ENCODE data around the gene KLK8. TPM values are rescaled to one million over a fixed set of nuclear protein-coding genes. Genes with fewer than 3 reads are reported as not detected.

KLK8 gene
- polyA plus RNA-seq, 3 donors, result not detected

DNA sequence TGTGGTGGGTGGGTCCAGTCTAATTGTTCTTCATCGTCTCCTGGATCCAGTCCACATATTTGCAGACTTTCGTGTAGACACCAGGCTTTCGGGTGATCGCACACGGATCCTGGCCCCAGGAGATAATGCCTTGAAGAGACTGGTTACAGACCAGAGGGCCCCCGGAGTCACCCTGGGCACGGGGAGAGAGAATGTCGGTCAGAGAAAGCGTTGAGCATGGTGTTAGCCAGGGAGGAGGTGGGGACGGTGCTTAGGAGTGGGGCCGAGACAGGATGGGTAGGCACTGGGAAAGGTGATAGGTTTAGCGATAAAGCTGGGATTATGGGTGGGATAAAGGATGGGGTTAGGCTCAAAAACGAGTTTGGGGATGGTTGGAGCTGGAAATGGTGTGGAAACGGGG lies 21.1 kb upstream of the KLK8 start:
- Histone ChIP-seq H3K27ac (ENCODE audit: low read depth in 1 of 2, low read length in 2 of 2) (no peak overlapping the region), H3K9ac (ENCODE audit: insufficient read depth, low read length, poor library complexity, severe bottlenecking) (no peak overlapping the region), H3K9me3 (replicated peaks in 1 of 2; ENCODE audit: control insufficient read depth in 1 of 2, insufficient read depth in 1 of 2, low read length in 2 of 2) (peaks cover 0 to 12% of the 10 kb centered on the region in 2 donors), H3K27me3 (ENCODE audit: control insufficient read depth in 2 of 2, insufficient read depth in 2 of 2, low read length in 2 of 2) (peaks cover 9 to 35% of the 10 kb centered on the region in 2 donors), H3K36me3 (replicated peaks in 1 of 2; ENCODE audit: control insufficient read depth in 1 of 2, insufficient read depth in 2 of 2, low read length in 2 of 2) (no peaks in the 10 kb centered on the region), H3K79me2 (ENCODE audit: insufficient read depth, low read length) (no peaks in the 10 kb centered on the region), H4K20me1 (ENCODE audit: insufficient read depth, low read length) (no peaks in the 10 kb centered on the region), H2AFZ (ENCODE audit: insufficient read depth, low read depth, low read length, poor library complexity, severe bottlenecking) (no peak overlapping the region), H3K4me1 (ENCODE audit: control insufficient read depth in 1 of 2, insufficient read depth in 2 of 2, low read length in 2 of 2) (peaks cover 19 to 21% of the 10 kb centered on the region in 2 donors), H3K4me3 (replicated peaks in 1 of 3; ENCODE audit: low read depth in 2 of 3, low read length in 3 of 3) (no peak overlapping the region), H3K4me2 (replicated peaks; ENCODE audit: extremely low read depth, low read length, poor library complexity, severe bottlenecking) (no peak overlapping the region)
- WGBS (ENCODE audit: insufficient coverage), result 74% methylated on average over 14 of the region's 14 CpGs
- Mint-ChIP-seq H3K27ac (no peak overlapping the region), H3K27me3 (ENCODE audit: low read depth in 3 of 3) (peaks cover 48 to 74% (median 50%) of the 10 kb centered on the region in 3 donors), H3K36me3 (peaks cover 0 to 7% of the 10 kb centered on the region in 2 donors), H3K4me3 (no peak overlapping the region), H3K4me1 (peaks cover 25% of the 10 kb centered on the region), H3K9me3 (peaks cover 6 to 17% (median 14%) of the 10 kb centered on the region in 7 donors)
- intact Hi-C loops (cut with micrococcal nuclease), result loop anchor here in 1 of 2 donors (5.0 kb wide), 1 partner anchor 145 kb away; no protein-coding TSS in a partner anchor
- TF ChIP-seq, protein P1, sequence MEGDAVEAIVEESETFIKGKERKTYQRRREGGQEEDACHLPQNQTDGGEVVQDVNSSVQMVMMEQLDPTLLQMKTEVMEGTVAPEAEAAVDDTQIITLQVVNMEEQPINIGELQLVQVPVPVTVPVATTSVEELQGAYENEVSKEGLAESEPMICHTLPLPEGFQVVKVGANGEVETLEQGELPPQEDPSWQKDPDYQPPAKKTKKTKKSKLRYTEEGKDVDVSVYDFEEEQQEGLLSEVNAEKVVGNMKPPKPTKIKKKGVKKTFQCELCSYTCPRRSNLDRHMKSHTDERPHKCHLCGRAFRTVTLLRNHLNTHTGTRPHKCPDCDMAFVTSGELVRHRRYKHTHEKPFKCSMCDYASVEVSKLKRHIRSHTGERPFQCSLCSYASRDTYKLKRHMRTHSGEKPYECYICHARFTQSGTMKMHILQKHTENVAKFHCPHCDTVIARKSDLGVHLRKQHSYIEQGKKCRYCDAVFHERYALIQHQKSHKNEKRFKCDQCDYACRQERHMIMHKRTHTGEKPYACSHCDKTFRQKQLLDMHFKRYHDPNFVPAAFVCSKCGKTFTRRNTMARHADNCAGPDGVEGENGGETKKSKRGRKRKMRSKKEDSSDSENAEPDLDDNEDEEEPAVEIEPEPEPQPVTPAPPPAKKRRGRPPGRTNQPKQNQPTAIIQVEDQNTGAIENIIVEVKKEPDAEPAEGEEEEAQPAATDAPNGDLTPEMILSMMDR (IDR thresholded peaks at IDR 0.05), result no peak
- no peak for DNase-seq

DNA sequence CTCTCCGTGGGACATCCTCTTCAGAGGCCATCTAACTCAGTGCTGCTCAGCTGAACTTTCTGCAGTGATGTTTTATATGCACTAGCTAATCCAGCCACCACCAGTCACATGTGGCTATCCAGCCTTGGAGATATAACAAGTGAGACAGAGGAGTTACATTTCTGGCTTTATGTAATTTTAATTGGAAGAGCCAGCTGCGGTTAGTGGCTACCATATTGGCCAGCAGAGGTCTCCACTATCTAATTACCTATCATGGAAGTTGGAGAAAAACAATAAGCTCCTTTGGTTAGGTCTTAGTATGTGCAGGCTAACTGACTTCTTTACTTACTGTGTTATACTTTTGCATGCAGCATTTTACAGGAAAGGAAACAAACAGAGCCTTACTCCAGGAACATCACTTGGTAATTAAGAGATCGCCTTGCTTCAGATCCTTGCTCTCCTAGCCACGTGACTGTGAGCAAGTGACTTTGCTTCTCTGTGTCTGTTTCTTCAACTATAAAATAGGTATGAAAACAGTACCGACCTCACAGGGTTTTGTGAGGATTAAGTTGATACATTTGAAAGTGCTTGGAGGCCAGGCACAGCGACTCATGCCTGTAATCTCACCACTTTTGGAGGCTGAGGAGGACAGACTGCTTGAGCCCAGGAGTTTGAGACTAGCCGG lies 19.7 kb upstream of the KLK8 start:
- Mint-ChIP-seq H3K27me3 (ENCODE audit: low read depth in 3 of 3) (peaks cover 56 to 79% (median 62%) of the 10 kb centered on the region in 3 donors), H3K9me3 (peaks cover 6 to 23% (median 17%) of the 10 kb centered on the region in 7 donors), H3K4me3 (no peak overlapping the region), H3K36me3 (peaks cover 0 to 12% of the 10 kb centered on the region in 2 donors), H3K4me1 (peaks cover 34% of the 10 kb centered on the region), H3K27ac (no peak overlapping the region)
- H3K9ac ChIP-seq (ENCODE audit: insufficient read depth, low read length, poor library complexity, severe bottlenecking), result no peak overlapping the region
- H3K79me2 ChIP-seq (ENCODE audit: insufficient read depth, low read length), result no peaks in the 10 kb centered on the region
- intact Hi-C loops (cut with micrococcal nuclease), result loop anchor here in 1 of 2 donors (5.0 kb wide), 1 partner anchor 146 kb away; no protein-coding TSS in a partner anchor
- H3K9me3 ChIP-seq (replicated peaks in 1 of 2; ENCODE audit: control insufficient read depth in 1 of 2, insufficient read depth in 1 of 2, low read length in 2 of 2), result peaks cover 0 to 23% of the 10 kb centered on the region in 2 donors
- no peak overlapping the region for H3K27ac ChIP-seq (ENCODE audit: low read depth in 1 of 2, low read length in 2 of 2)
- peak; percentile 12 to 40 (median 21) for DNase-seq
- H3K4me3 ChIP-seq (replicated peaks in 1 of 3; ENCODE audit: low read depth in 2 of 3, low read length in 3 of 3), result no peak overlapping the region
- TF ChIP-seq, protein P1 (IDR thresholded peaks at IDR 0.05), result peak; percentile 63
- WGBS (ENCODE audit: insufficient coverage), result 73% methylated on average over 3 of the region's 7 CpGs
- H4K20me1 ChIP-seq (ENCODE audit: insufficient read depth, low read length), result no peaks in the 10 kb centered on the region
- peaks cover 24 to 26% of the 10 kb centered on the region in 2 donors for H3K4me1 ChIP-seq (ENCODE audit: control insufficient read depth in 1 of 2, insufficient read depth in 2 of 2, low read length in 2 of 2)
- H2AFZ ChIP-seq (ENCODE audit: insufficient read depth, low read depth, low read length, poor library complexity, severe bottlenecking), result peak overlapping the region; percentile 41
- peaks cover 17 to 48% of the 10 kb centered on the region in 2 donors for H3K27me3 ChIP-seq (ENCODE audit: control insufficient read depth in 2 of 2, insufficient read depth in 2 of 2, low read length in 2 of 2)
- H3K36me3 ChIP-seq (replicated peaks in 1 of 2; ENCODE audit: control insufficient read depth in 1 of 2, insufficient read depth in 2 of 2, low read length in 2 of 2), result no peaks in the 10 kb centered on the region
- H3K4me2 ChIP-seq (replicated peaks; ENCODE audit: extremely low read depth, low read length, poor library complexity, severe bottlenecking), result no peak overlapping the region
